Activated CD8-positive, alpha-beta memory T cell treated with anti-CD3 and anti-CD28 coated beads for 36 hours (primary cell): ENCODE data around the gene SH3BP5. TPM values are rescaled to one million over a fixed set of nuclear protein-coding genes. Genes with fewer than 3 reads are reported as not detected.

Experiments used
- CTCF ChIA-PET: fragments of 350-600 bp; sonication (Branson Sonifier 250); formaldehyde crosslinking; loops from one replicate; lab custom pipeline; 2021; ENCODE audit warnings: antibody characterized with exemption; lab: Charles Lee
- POLR2A ChIA-PET: fragments of 350-600 bp; sonication (Branson Sonifier 250); formaldehyde crosslinking; loops from one replicate; lab custom pipeline; 2021; ENCODE audit warnings: antibody characterized with exemption; lab: Charles Lee
- total RNA-seq, 2 experiments: library from RNA; stranded (reverse); gene quantifications; one replicate each; pipeline ENCODE4 v1.2.3, GENCODE V29; 2021

Gene SH3BP5
- total RNA-seq, 2 experiments from 2014 or later, result 8.5 to 8.6 TPM

DNA sequence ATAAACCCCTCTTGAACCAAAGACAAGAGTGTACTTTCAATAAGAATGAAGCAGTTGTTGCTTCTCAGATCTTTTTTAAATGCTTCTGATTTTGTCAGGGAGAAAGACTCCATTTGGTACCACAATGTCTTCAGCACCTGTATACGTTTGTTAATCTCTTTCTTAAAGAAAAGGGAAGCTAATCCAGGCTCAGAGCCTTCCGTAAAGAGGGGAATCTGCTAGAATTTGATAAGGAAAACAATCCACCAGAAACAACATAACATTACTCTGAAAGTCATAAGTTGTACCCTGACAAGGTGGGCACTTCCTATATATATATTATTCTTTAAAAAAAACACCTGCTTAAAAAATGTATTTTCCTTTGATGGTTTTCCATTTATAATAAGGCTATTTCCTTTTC, 19.8 kb downstream of the SH3BP5 start:
- POLR2A ChIA-PET, result no interaction called here
- CTCF ChIA-PET, result interaction anchor here (0.9 to 2.2 kb wide), 4 partner anchors 20 to 48 kb away, joined by 3 to 5 read pairs (median 4); partner anchors contain the start of gene SH3BP5

DNA sequence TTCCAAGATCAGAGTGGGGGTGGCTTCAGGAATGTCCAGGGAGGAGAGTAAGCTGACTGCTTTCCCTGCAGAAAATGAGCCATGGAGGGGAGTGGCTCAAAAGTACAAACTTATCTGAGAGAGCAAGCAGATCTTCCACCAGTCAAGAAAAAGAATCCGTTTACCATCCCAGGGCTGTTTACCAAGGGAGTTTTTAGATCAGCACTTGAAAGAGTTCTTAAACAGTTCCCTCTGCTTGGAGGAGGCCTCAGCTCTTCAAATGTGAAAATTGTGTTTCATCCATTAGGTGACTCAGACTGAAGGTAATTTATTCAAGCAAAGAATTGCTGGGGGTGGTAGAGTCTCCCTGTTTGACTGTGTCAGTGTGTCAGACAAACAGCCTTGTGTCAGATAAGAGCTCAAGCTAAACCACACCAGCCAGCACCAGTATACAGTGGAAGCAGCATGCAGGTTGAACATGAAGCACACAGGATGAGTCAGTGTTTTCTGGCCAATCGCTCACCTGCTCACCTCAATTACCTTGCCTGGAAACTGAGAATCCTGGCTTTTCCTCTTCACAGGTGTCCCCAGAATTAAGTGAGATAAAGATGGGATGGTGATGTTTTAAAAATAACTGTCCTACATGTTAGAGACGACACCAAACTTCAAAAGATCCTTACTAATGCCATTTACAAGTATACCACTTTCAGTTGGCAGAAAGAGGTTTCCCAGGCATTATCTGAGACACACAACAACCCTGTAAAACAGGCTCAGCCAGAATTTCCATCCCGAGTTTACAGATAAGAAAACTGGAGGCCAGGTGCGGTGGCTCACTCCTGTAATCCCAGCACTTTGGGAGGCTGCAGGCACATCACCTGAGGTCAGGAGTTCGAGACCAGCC, 21.7 kb downstream of the SH3BP5 start:
- ChIA-PET CTCF (interaction anchor here (0.7 to 3.1 kb wide), 6 partner anchors 15 to 51 kb away, joined by 3 to 11 read pairs (median 5); partner anchors contain the start of gene SH3BP5), POLR2A (interaction anchor here (0.9 to 2.5 kb wide), 5 partner anchors 10 to 51 kb away, joined by 4 to 16 read pairs (median 6); no protein-coding TSS in a partner anchor)

- ChIA-PET CTCF (interaction anchor here (1.1 to 3.1 kb wide), 5 partner anchors 14 to 52 kb away, joined by 3 to 11 read pairs (median 6); partner anchors contain the start of gene SH3BP5), POLR2A (interaction anchor here (0.6 to 2.5 kb wide), 5 partner anchors 11 to 302 kb away, joined by 4 to 16 read pairs (median 5); no protein-coding TSS in a partner anchor)
Measured at GRCh38 chr3:15309662-15310335, 22.6 kb downstream of the SH3BP5 start.

- ChIA-PET POLR2A (no interaction called here), CTCF (interaction anchor here (1.1 to 2.1 kb wide), 2 partner anchors 13 to 39 kb away, joined by 3 to 7 read pairs; no protein-coding TSS in a partner anchor)
Measured at GRCh38 chr3:15307580-15307979, 24.8 kb downstream of the SH3BP5 start.

GRCh38 chr3:15306979-15307359, 25.4 kb downstream of the SH3BP5 start:
- CTCF ChIA-PET, result interaction anchor here (1.1 to 2.1 kb wide), 3 partner anchors 12 to 38 kb away, joined by 3 to 7 read pairs (median 4); no protein-coding TSS in a partner anchor
- POLR2A ChIA-PET, result no interaction called here

DNA sequence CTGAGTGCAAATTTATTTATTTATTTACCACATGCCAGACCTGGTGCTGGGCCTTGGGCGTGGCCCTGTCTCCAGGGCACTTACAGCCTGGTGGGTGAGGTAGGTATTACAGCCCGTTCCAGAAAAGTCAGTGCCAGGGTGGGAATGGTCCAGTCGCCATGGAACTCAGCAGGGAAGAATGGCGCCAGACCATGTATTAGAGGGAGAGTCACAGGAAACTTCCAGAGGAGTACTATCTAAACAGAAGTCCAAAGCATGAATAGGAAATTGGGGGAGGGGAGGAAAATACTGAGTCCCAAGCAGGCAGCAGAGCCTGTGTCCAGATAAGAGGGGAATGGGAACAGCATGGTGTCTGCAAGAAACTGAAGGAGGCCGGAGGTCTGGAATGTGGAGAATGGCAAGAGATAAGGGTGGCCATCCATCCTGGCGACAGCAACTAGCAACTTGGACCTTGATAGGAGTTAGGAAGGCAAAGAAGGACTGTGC, 27.0 kb downstream of the SH3BP5 start:
- CTCF ChIA-PET, result interaction anchor here (0.9 to 1.2 kb wide), 2 partner anchors 10 to 14 kb away, joined by 3 read pairs; no protein-coding TSS in a partner anchor
- POLR2A ChIA-PET, result interaction anchor here (0.6 to 1.2 kb wide), 3 partner anchors 36 to 173 kb away, joined by 3 read pairs; no protein-coding TSS in a partner anchor

GRCh38 chr3:15303728-15304127, 28.7 kb downstream of the SH3BP5 start:
- POLR2A ChIA-PET, result no interaction called here
- CTCF ChIA-PET, result interaction anchor here (0.8 to 1.4 kb wide), 4 partner anchors 27 to 58 kb away, joined by 3 to 6 read pairs (median 4); partner anchors contain the start of gene SH3BP5

GRCh38 chr3:15303216-15303615, 29.2 kb downstream of the SH3BP5 start:
- POLR2A ChIA-PET, result no interaction called here

DNA sequence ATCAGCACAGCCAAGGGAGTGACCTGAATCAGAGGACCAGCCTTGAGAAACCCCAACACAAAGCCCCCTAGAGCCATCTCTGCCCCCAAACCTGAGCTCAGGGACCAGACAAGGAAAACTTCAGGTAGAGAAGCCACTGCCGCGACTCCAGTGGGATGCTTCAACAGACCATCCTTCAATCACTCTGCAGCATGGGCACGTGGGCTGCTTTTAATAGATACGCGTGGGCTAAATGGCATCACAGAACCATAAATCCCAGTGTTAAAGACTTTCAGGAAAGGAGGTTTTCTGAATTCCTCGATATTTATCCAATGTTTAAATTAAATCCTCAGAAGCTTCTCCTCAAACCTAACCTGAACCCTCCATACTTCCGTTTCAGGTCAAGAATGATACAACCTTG, 30.6 kb downstream of the SH3BP5 start:
- ChIA-PET POLR2A (no interaction called here), CTCF (no interaction called here)

More at GRCh38 chr3:15303216-15303615, 29.2 kb downstream of the SH3BP5 start:
- CTCF ChIA-PET, result no interaction called here

DNA sequence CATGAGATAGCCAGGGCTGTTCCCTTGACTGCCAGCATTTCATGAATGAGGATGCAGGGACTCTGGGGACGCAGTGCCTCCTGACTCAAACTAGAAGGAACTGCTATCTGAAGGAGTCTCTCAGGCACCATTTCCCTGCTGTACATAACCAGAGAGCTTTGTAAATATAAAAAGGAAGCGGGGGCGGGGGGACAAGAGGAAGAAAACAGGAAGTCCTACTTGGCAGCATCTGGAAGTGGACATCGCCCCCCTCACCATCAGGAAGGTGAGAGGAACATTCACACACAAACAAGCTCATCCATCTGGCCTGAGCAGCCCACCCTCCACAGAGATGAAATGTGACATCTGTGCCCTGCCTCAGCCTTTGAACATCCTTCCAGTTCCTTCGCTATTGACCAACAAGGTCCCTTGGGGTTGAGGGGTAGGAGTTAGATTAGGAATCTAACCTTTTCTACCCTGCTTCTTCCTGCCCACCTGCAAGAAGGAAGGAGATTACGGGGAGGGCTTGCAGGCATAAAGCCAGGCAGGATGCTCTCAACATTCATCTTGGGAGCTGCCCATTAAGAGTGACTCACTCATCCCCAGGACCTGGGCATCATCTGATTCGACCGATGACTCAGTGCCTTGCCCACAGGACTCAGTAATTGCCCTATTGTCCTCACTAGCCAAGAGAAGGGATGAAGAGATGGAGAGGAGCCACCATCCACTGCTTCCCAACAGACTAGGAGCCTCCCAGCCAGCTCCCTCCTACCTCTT, 31.9 kb downstream of the SH3BP5 start:
- ChIA-PET CTCF (interaction anchor here (0.6 to 2.4 kb wide), 4 partner anchors 23 to 132 kb away, joined by 3 to 11 read pairs (median 4); no protein-coding TSS in a partner anchor), POLR2A (no interaction called here)

DNA sequence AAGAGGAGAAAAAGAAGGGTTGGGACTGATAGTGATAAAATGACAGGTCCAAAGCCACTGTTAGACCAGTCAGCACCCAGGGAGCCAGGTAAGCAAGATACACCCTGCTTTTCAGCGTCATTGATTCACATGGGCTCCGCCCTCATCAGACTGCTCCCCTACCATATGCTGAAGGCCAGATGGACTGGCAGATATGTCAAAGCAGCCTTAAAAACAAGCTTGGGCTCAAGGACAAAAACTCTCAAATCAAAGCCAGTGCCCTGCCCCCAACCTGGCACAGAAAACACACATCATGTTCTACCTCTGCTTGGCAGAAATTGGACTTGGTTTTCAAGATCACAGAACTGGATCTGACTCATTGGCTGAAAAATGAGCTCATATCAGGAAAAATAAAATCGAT, 33.4 kb downstream of the SH3BP5 start:
- CTCF ChIA-PET, result interaction anchor here (0.8 to 2.4 kb wide), 6 partner anchors 10 to 63 kb away, joined by 3 to 11 read pairs (median 4); partner anchors contain the start of gene SH3BP5
- POLR2A ChIA-PET, result interaction anchor here (0.6 to 1.9 kb wide), 5 partner anchors 8 to 227 kb away, joined by 3 to 9 read pairs (median 4); no protein-coding TSS in a partner anchor

DNA sequence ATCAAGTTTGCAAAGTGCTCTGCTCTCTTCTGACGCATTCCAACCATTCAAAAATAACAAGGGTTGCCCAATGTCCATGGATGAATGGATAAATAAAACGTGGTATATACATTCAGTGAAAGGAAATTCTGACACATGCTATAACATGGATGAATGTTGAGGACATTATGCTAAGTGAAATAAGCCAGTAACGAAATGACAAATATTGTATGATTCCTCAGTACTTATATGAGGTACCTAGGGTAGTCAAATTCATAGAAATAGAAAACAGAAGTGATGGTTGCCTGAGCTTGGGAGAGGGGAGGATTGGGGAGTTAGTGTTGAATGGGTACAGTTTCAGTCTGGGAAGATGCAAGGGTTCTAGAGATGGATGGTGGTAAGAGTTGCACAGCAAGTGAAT, 33.9 kb downstream of the SH3BP5 start:
- CTCF ChIA-PET, result interaction anchor here (0.8 to 2.4 kb wide), 4 partner anchors 9 to 63 kb away, joined by 3 to 11 read pairs (median 4); partner anchors contain the start of gene SH3BP5
- POLR2A ChIA-PET, result interaction anchor here (0.9 to 1.9 kb wide), 3 partner anchors 8 to 63 kb away, joined by 4 to 9 read pairs (median 7); no protein-coding TSS in a partner anchor

- POLR2A ChIA-PET, result interaction anchor here (0.9 to 1.9 kb wide), 2 partner anchors 13 to 64 kb away, joined by 6 to 9 read pairs; no protein-coding TSS in a partner anchor
Measured at GRCh38 chr3:15297608-15298350, 34.6 kb downstream of the SH3BP5 start.

GRCh38 chr3:15295506-15295905, 36.9 kb downstream of the SH3BP5 start:
- CTCF ChIA-PET, result interaction anchor here (0.8 to 1.7 kb wide), 4 partner anchors 10 to 21 kb away, joined by 3 to 7 read pairs (median 4); no protein-coding TSS in a partner anchor
- POLR2A ChIA-PET, result no interaction called here

More at GRCh38 chr3:15297608-15298350, 34.6 kb downstream of the SH3BP5 start:
- CTCF ChIA-PET, result interaction anchor here (0.6 to 2.4 kb wide), 4 partner anchors 30 to 970 kb away, joined by 3 to 11 read pairs (median 4); no protein-coding TSS in a partner anchor

GRCh38 chr3:15294929-15295328, 37.5 kb downstream of the SH3BP5 start:
- POLR2A ChIA-PET, result interaction anchor here (0.8 kb wide), 1 partner anchor 26 kb away, joined by 7 read pairs; no protein-coding TSS in a partner anchor

DNA sequence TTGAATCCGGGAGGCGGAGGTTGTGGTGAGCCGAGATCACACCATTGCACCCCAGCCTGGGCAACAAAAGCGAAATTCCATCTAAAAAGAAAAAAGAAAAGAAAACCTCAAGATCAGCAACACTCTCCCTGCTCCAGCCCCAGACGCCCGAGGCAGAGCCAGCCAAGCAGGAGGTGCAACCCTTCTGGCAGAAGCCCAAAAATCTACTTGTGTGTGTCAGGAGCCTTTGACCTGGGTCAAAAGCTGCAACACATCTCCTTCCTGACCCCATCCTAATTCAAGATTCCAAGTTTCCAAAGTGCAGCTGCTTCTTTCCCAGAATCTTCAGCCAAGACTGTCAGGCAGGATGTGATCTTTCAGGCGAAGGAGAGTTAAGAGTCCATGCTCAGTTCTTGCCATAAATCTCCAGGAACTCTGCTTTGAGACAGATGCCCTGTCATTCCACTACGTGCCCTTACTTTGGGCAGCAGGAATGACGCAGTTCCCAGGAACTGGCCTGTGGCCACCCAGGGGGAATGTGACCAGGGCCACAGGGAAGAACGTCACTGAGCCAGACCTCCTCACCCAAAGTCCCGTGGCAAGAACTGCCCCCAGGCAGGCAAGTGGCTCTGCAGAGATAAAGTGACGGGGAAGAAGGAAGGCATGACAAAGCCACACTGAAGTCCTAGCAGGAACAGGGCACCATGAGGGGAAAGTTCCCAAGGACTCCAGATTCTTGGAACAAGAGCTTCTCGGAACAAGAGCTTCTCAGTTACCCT, 39.4 kb downstream of the SH3BP5 start:
- ChIA-PET CTCF (interaction anchor here (1.1 to 2.7 kb wide), 2 partner anchors 25 to 39 kb away, joined by 3 to 12 read pairs; partner anchors contain the start of gene SH3BP5), POLR2A (interaction anchor here (0.9 to 1.1 kb wide), 2 partner anchors 17 to 69 kb away, joined by 3 to 4 read pairs; no protein-coding TSS in a partner anchor)

More at GRCh38 chr3:15294929-15295328, 37.5 kb downstream of the SH3BP5 start:
- CTCF ChIA-PET, result interaction anchor here (0.8 to 1.7 kb wide), 4 partner anchors 10 to 21 kb away, joined by 3 to 7 read pairs (median 4); no protein-coding TSS in a partner anchor
